Measurements from ENCODE around the gene TBX4.

TBX4 gene

DNA sequence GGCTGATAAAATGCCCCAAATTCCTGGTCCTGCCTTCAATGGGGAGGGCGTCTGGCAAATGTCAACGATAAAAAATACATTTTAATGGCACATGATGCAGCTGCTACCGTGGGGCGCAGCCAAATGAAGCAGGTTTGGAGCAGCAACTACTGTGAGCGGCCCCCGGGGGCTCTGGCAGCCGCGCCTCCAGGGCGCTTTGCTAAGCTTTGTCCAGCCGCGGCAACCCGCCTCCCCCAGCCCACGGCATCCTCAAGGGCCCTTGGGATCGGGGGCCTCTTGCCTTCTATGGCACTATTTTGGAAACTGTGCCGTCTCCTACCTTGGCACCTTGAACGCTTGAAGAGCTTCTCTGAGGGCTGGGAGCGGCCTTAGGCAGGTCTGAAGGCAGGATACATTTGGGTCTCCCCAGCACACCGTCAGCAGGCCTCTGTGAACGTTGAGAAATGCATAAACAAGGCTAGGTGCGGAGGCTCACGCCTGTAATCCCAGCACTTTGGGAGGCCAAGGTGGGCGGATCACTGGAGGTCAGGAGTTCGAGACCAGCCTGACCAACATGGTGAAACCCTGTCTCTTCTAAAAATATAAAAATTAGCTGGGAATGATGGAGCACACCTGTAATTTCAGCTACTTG is 25.1 kb downstream of the TBX4 start:
- no peaks in the 10 kb centered on the region for H3K27me3 ChIP-seq (ENCODE audit: control insufficient read depth in 2 of 2, insufficient read depth in 2 of 2, low read length in 2 of 2)
- H3K27ac ChIP-seq (ENCODE audit: low read depth in 2 of 2, low read length in 2 of 2), result no peak overlapping the region
- no peaks in the 10 kb centered on the region for H3K4me1 ChIP-seq (ENCODE audit: control insufficient read depth in 2 of 2, insufficient read depth in 2 of 2, low read length in 2 of 2)
- no peaks in the 10 kb centered on the region for H3K36me3 ChIP-seq (ENCODE audit: control insufficient read depth in 2 of 2, insufficient read depth in 2 of 2, low read length in 2 of 2)
- H3K4me3 ChIP-seq (ENCODE audit: low read length in 2 of 2), result no peak overlapping the region
- no peak overlapping the region for H3K9ac ChIP-seq (ENCODE audit: low read depth in 1 of 2, low read length in 2 of 2)
- no peaks in the 10 kb centered on the region for H3K9me3 ChIP-seq (ENCODE audit: control insufficient read depth in 2 of 2, low read length in 2 of 2)

DNA sequence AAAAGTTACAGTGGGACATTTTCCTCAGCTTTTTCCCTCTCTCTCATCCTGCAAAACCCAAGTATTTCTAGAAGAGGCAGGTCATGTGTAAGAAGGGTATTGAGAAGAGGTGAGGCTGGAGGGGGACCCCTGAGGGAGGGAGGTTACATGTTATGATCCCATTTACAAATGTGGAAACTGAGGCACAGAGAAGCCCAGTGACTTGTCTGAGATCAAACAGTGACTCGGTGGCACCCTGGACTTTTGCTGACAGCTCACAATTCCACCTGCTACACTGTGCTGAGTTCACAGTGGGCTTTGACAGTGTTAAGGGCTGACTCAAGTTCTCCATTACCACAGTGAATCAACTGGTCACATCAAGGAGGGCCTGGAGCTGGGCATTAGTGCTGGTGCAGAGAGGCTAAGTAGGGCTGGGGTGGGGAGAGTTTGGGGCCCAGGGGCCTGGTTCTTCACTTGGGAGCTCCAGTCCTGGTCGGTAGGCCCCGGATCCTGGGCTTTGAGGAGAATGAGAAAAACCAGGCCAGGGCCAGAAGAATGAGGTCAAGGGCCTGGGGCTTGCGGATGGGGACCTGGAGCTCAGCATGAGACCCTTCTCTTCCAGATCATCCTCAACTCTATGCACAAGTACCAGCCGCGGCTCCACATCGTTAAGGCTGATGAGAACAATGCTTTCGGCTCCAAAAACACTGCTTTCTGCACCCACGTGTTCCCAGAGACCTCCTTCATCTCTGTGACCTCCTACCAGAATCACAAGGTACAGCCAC is 26.0 kb downstream of the TBX4 start:
- H3K4me1 ChIP-seq (ENCODE audit: control insufficient read depth in 2 of 2, insufficient read depth in 2 of 2, low read length in 2 of 2), result no peaks in the 10 kb centered on the region
- H3K36me3 ChIP-seq (ENCODE audit: control insufficient read depth in 2 of 2, insufficient read depth in 2 of 2, low read length in 2 of 2), result no peaks in the 10 kb centered on the region

DNA sequence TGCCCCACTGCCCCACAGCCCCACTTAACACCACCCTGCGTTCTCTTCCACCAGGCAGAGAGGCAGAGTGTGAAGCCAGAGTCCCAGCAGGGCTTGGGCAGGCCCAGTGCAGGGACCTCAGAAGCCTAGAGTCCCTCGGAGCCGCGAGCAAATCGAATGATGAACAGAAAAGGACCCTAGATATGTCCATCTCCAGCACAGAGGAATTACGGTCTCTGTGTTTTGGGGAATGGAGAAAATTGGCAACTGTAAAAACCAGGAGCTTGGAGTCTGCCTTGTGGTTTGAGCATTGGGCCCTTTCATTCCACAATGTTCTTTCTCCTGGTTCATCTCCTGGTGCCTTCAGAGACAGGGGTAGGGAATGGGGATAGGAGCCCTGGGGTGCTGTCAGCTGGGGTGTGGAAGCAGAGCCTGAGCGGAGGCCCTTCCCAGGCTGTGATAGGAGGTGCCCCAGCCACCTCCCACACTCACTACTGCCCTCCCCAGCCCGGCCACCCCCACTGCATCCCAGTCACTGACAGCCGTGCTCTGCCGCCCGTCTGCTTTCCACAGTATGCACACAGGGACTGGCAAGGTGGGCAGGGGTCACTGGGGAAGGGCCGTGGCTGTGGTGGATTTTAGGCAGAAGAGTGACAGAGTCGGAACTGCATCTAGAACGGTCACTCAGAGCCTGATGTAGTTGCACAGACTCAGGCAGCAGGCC is 26.7 kb downstream of the TBX4 start:
- no peaks in the 10 kb centered on the region for H3K36me3 ChIP-seq (ENCODE audit: control insufficient read depth in 2 of 2, insufficient read depth in 2 of 2, low read length in 2 of 2)
- H3K9me3 ChIP-seq (ENCODE audit: control insufficient read depth in 2 of 2, low read length in 2 of 2), result no peaks in the 10 kb centered on the region
- H3K27me3 ChIP-seq (ENCODE audit: control insufficient read depth in 2 of 2, insufficient read depth in 2 of 2, low read length in 2 of 2), result no peaks in the 10 kb centered on the region
- H3K9ac ChIP-seq (ENCODE audit: low read depth in 1 of 2, low read length in 2 of 2), result no peak overlapping the region
- H3K4me1 ChIP-seq (ENCODE audit: control insufficient read depth in 2 of 2, insufficient read depth in 2 of 2, low read length in 2 of 2), result no peaks in the 10 kb centered on the region
- H3K27ac ChIP-seq (ENCODE audit: low read depth in 2 of 2, low read length in 2 of 2), result no peak overlapping the region
- no peak overlapping the region for H3K4me3 ChIP-seq (ENCODE audit: low read length in 2 of 2)

More for the DNA sequence above, 26.0 kb downstream of the TBX4 start:
- no peaks in the 10 kb centered on the region for H3K9me3 ChIP-seq (ENCODE audit: control insufficient read depth in 2 of 2, low read length in 2 of 2)
- no peak overlapping the region for H3K4me3 ChIP-seq (ENCODE audit: low read length in 2 of 2)
- H3K27ac ChIP-seq (ENCODE audit: low read depth in 2 of 2, low read length in 2 of 2), result no peak overlapping the region
- no peak overlapping the region for H3K9ac ChIP-seq (ENCODE audit: low read depth in 1 of 2, low read length in 2 of 2)
- no peaks in the 10 kb centered on the region for H3K27me3 ChIP-seq (ENCODE audit: control insufficient read depth in 2 of 2, insufficient read depth in 2 of 2, low read length in 2 of 2)

DNA sequence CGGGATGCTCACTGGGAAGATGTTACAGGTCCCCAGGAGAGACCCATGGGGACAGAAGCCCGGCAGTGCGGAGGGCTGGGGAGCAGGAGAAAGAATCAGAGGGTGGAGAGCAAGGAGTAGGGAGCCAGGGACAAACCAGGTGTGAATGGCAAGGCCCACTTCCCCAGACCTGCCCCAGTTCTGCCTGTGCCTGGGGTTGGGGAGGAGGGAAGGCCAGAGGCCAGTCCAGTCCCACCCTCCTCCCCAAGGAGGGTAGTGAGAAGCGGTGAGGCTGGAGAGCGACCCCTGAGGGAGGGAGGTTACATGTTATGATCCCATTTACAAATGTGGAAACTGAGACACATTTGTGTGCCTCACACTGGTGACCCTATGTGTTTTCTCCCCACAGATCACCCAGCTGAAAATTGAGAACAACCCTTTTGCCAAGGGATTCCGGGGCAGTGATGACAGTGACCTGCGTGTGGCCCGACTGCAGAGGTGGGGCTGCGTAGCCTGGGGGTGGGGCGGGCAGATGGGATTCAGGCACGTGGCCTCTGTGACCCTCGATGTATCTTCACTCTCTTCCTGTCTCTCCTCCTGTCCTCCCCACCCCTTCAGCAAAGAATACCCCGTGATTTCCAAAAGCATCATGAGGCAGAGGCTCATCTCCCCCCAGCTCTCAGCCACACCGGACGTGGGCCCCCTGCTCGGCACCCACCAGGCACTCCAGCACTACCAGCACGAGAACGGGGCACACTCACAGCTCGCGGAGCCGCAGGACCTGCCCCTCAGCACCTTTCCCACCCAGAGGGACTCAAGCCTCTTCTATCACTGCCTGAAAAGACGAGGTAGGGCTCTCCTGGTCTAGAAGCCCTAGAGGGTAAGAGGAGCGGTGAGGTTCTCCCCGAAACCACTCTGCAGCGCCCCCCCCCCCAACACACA is 27.5 kb downstream of the TBX4 start:
- Histone ChIP-seq H3K27me3 (ENCODE audit: control insufficient read depth in 2 of 2, insufficient read depth in 2 of 2, low read length in 2 of 2) (no peaks in the 10 kb centered on the region), H3K4me3 (ENCODE audit: low read length in 2 of 2) (no peak overlapping the region), H3K27ac (ENCODE audit: low read depth in 2 of 2, low read length in 2 of 2) (no peak overlapping the region)

DNA sequence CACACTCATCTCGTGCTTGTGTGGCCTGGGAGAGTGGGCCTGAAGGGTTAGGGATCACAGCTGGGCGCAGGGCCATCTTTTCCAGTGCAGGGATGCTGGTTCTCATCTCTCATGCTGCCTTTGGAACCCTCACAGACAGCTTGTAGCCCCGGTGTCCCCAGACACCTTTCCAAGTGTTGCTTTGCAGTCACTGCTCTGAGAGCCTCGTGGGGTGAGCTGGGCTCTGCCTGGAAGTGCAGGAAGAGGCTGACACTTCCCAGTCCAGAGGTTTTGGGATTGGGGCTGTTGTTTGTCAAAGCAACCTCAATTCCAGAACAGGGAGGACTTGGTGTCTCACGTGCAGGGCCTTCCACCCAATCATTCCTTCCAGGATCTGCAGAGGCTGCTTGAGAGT is 28.2 kb downstream of the TBX4 start:
- no peak overlapping the region for H3K27ac ChIP-seq (ENCODE audit: low read depth in 2 of 2, low read length in 2 of 2)
- no peaks in the 10 kb centered on the region for H3K27me3 ChIP-seq (ENCODE audit: control insufficient read depth in 2 of 2, insufficient read depth in 2 of 2, low read length in 2 of 2)
- H3K4me3 ChIP-seq (ENCODE audit: low read length in 2 of 2), result no peak overlapping the region
- H3K9ac ChIP-seq (ENCODE audit: low read depth in 1 of 2, low read length in 2 of 2), result no peak overlapping the region
- no peaks in the 10 kb centered on the region for H3K36me3 ChIP-seq (ENCODE audit: control insufficient read depth in 2 of 2, insufficient read depth in 2 of 2, low read length in 2 of 2)
- no peaks in the 10 kb centered on the region for H3K4me1 ChIP-seq (ENCODE audit: control insufficient read depth in 2 of 2, insufficient read depth in 2 of 2, low read length in 2 of 2)
- no peaks in the 10 kb centered on the region for H3K9me3 ChIP-seq (ENCODE audit: control insufficient read depth in 2 of 2, low read length in 2 of 2)

More for the DNA sequence above, 27.5 kb downstream of the TBX4 start:
- no peaks in the 10 kb centered on the region for H3K9me3 ChIP-seq (ENCODE audit: control insufficient read depth in 2 of 2, low read length in 2 of 2)
- H3K4me1 ChIP-seq (ENCODE audit: control insufficient read depth in 2 of 2, insufficient read depth in 2 of 2, low read length in 2 of 2), result no peaks in the 10 kb centered on the region
- H3K9ac ChIP-seq (ENCODE audit: low read depth in 1 of 2, low read length in 2 of 2), result no peak overlapping the region
- no peaks in the 10 kb centered on the region for H3K36me3 ChIP-seq (ENCODE audit: control insufficient read depth in 2 of 2, insufficient read depth in 2 of 2, low read length in 2 of 2)

DNA sequence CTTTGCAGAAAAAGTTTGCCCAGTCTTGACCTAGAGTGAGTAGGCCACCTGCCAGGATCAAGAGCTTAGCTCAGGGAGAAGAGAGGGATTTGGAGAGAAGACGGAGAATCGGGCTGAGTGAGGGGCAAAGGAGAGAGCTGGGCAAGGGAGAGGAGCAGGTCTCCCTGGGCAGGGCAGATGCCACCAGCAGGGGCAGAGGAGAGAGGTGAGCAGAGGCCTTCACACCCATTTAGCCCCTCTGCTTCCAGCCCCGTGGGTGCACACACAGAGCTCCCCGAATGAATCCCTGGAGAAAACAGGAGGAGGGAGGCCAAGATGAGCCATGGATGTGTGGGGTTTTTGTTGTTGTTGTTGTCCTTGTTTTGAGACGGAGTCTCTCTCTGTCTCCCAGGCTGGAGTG is 29.2 kb downstream of the TBX4 start:
- Histone ChIP-seq H3K4me1 (ENCODE audit: control insufficient read depth in 2 of 2, insufficient read depth in 2 of 2, low read length in 2 of 2) (no peaks in the 10 kb centered on the region), H3K9me3 (ENCODE audit: control insufficient read depth in 2 of 2, low read length in 2 of 2) (no peaks in the 10 kb centered on the region), H3K27ac (ENCODE audit: low read depth in 2 of 2, low read length in 2 of 2) (no peak overlapping the region), H3K27me3 (ENCODE audit: control insufficient read depth in 2 of 2, insufficient read depth in 2 of 2, low read length in 2 of 2) (no peaks in the 10 kb centered on the region), H3K4me3 (ENCODE audit: low read length in 2 of 2) (no peak overlapping the region), H3K9ac (ENCODE audit: low read depth in 1 of 2, low read length in 2 of 2) (no peak overlapping the region), H3K36me3 (ENCODE audit: control insufficient read depth in 2 of 2, insufficient read depth in 2 of 2, low read length in 2 of 2) (no peaks in the 10 kb centered on the region)

DNA sequence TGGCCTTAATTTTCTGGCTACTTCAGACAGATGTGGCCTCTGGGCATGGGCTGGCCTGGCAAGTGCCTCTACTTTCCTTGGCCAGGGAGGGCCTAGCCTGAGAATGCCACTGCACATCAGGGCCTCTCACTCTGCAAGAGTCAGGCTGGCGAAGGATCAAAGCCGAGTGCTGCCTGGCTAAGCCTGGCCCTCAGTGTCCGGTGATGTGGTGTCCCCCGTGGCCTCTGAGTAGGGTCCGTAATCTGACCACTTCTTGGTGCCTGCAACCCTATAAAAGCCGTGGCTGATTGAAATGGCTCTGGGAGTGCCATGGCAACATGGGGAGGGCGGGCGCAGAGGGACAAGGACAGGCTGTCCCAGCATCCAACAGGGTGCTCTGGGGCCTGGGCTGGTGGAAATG is 30.2 kb downstream of the TBX4 start:
- Histone ChIP-seq H3K4me3 (ENCODE audit: low read length in 2 of 2) (no peak overlapping the region), H3K4me1 (ENCODE audit: control insufficient read depth in 2 of 2, insufficient read depth in 2 of 2, low read length in 2 of 2) (no peaks in the 10 kb centered on the region), H3K36me3 (ENCODE audit: control insufficient read depth in 2 of 2, insufficient read depth in 2 of 2, low read length in 2 of 2) (no peaks in the 10 kb centered on the region), H3K27me3 (ENCODE audit: control insufficient read depth in 2 of 2, insufficient read depth in 2 of 2, low read length in 2 of 2) (no peaks in the 10 kb centered on the region), H3K27ac (ENCODE audit: low read depth in 2 of 2, low read length in 2 of 2) (no peak overlapping the region), H3K9ac (ENCODE audit: low read depth in 1 of 2, low read length in 2 of 2) (no peak overlapping the region), H3K9me3 (ENCODE audit: control insufficient read depth in 2 of 2, low read length in 2 of 2) (no peaks in the 10 kb centered on the region)

DNA sequence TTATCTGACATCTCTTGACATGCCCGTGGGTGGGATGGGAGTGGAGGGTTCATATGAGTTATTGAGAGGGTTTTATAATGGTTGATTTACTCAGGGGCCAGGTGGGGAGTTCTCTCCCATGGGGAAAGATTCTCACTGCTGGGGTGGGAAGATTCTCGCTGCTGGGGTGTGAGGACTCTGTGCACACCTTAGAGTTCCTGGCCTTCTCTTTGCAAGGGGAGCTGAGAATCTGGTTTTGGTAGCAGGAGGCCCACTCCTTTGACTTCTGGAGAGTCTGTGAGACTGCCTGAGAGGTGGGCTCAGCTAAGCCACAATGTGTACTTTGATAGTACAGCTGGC is 31.5 kb downstream of the TBX4 start:
- Histone ChIP-seq H3K27me3 (ENCODE audit: control insufficient read depth in 2 of 2, insufficient read depth in 2 of 2, low read length in 2 of 2) (no peaks in the 10 kb centered on the region), H3K9ac (ENCODE audit: low read depth in 1 of 2, low read length in 2 of 2) (no peak overlapping the region), H3K27ac (ENCODE audit: low read depth in 2 of 2, low read length in 2 of 2) (no peak overlapping the region), H3K9me3 (ENCODE audit: control insufficient read depth in 2 of 2, low read length in 2 of 2) (no peaks in the 10 kb centered on the region), H3K4me3 (ENCODE audit: low read length in 2 of 2) (no peak overlapping the region), H3K4me1 (ENCODE audit: control insufficient read depth in 2 of 2, insufficient read depth in 2 of 2, low read length in 2 of 2) (peaks cover 0 to 4% of the 10 kb centered on the region in 2 donors), H3K36me3 (ENCODE audit: control insufficient read depth in 2 of 2, insufficient read depth in 2 of 2, low read length in 2 of 2) (no peaks in the 10 kb centered on the region)

DNA sequence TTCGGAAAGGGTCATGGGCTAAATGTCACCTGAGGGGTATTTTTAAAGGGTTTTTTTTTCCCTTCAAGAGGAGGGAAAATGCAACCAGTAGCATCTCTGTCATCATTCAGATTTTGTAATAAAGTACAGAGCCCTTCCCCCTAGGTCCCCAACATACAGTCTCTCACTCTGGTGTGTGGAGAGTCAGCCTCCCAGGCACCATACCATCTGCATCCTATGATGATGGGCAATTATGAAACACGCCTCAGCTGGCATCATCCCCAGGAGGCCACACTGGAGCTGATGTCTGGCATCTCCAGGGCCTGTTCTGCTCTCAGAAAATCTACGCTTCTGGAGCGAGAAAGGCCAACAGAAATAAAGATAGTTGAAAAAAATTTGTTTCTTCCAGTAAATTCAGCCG is 32.0 kb downstream of the TBX4 start:
- Histone ChIP-seq H3K9ac (ENCODE audit: low read depth in 1 of 2, low read length in 2 of 2) (no peak overlapping the region), H3K27ac (ENCODE audit: low read depth in 2 of 2, low read length in 2 of 2) (no peak overlapping the region), H3K36me3 (ENCODE audit: control insufficient read depth in 2 of 2, insufficient read depth in 2 of 2, low read length in 2 of 2) (no peaks in the 10 kb centered on the region), H3K27me3 (ENCODE audit: control insufficient read depth in 2 of 2, insufficient read depth in 2 of 2, low read length in 2 of 2) (no peaks in the 10 kb centered on the region), H3K4me3 (ENCODE audit: low read length in 2 of 2) (no peak overlapping the region), H3K9me3 (ENCODE audit: control insufficient read depth in 2 of 2, low read length in 2 of 2) (no peaks in the 10 kb centered on the region), H3K4me1 (ENCODE audit: control insufficient read depth in 2 of 2, insufficient read depth in 2 of 2, low read length in 2 of 2) (peaks cover 0 to 8% of the 10 kb centered on the region in 2 donors)

Measured in mucosa of rectum (tissue), 2 donors.